GM12864 (cell line): ENCODE results near the gene FXYD6.

ENCODE experiments used
- DNase-seq: peaks from one replicate; pipeline ENCODE4 v3.0.0-alpha.2; 2011; ENCODE audit warnings: low read depth
- H3K4me3 ChIP-seq: 2 replicates; pipeline ENCODE4 v1.5.1; 2011; ENCODE audit warnings: mild to moderate bottlenecking, low read depth, low read length, control low read depth
- TF ChIP-seq, protein P1 (sequence below): IDR thresholded peaks from 2 replicates; pipeline ENCODE4 v1.5.1; 2011; ENCODE audit warnings: low read depth, mild to moderate bottlenecking, moderate library complexity, low read length, control low read depth, inconsistent platforms; ENCODE audit errors: missing control alignments

Gene FXYD6

DNA sequence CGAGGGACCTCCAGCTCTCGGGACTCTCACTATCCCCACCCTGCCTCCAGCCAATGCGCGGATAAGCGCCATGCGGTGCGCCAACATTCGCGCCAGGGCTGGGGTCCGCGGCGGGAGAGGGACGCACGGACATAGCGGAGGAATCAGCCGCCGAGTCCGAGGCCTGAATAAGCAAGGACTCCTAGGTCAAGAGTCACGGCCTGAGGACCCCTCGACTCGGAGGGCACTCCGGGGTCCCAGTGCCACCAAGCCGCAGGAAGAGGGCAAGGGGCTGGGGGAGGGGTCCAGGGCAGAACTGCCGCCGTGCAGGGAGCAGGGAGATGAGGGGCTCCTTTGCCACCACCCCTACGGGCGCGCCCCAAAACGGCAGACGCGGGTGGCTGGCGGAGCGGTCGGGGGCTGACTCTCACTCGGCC lies 80.0 kb downstream of the FXYD6 start:
- DNase-seq, result no peak
- no peak overlapping the region for H3K4me3 ChIP-seq

DNA sequence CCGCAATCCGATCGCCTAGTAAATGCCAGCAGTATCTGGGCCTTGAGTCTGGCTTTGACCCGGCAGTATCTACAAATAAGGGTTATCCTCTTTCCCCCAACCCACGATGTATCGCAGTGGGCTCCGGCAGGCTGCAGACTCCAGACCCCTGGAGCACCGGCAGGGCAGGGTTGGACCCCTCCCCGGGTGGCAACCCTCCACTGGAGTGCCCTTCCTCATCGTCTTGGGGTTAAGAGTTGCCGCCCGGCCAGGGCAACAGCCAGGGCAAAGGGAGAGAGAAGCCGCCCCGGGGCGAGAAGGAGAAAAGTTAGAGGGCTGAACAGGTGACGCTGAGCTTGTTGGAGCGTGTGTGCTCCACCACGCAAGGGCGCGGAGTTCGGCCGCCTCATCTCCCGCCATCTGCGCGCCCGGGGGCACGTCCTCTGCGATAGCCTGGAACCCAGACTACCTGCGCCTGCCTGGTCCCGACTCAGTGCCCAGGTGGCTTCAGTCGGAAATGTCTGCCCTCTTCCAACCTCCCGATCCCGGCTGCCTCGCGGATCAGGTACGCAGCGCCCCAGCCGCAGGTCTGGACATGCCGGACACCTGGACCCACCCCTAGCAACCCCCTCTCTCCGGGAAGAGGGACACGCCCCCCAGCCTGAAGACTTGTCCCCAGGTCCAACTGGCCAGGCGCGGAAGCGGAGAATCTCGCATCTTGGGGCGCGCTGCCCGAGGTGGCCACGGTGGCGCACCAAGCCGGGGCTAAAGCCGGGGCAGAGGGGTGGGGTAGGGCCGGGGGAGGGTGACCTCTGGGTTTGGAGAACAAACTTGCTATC lies 80.6 kb downstream of the FXYD6 start:
- TF ChIP-seq, protein P1, sequence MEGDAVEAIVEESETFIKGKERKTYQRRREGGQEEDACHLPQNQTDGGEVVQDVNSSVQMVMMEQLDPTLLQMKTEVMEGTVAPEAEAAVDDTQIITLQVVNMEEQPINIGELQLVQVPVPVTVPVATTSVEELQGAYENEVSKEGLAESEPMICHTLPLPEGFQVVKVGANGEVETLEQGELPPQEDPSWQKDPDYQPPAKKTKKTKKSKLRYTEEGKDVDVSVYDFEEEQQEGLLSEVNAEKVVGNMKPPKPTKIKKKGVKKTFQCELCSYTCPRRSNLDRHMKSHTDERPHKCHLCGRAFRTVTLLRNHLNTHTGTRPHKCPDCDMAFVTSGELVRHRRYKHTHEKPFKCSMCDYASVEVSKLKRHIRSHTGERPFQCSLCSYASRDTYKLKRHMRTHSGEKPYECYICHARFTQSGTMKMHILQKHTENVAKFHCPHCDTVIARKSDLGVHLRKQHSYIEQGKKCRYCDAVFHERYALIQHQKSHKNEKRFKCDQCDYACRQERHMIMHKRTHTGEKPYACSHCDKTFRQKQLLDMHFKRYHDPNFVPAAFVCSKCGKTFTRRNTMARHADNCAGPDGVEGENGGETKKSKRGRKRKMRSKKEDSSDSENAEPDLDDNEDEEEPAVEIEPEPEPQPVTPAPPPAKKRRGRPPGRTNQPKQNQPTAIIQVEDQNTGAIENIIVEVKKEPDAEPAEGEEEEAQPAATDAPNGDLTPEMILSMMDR, result no peak
- H3K4me3 ChIP-seq, result no peak overlapping the region
- DNase-seq, result no peak

More for the DNA sequence above, 80.0 kb downstream of the FXYD6 start:
- TF ChIP-seq, protein P1, result no peak

DNA sequence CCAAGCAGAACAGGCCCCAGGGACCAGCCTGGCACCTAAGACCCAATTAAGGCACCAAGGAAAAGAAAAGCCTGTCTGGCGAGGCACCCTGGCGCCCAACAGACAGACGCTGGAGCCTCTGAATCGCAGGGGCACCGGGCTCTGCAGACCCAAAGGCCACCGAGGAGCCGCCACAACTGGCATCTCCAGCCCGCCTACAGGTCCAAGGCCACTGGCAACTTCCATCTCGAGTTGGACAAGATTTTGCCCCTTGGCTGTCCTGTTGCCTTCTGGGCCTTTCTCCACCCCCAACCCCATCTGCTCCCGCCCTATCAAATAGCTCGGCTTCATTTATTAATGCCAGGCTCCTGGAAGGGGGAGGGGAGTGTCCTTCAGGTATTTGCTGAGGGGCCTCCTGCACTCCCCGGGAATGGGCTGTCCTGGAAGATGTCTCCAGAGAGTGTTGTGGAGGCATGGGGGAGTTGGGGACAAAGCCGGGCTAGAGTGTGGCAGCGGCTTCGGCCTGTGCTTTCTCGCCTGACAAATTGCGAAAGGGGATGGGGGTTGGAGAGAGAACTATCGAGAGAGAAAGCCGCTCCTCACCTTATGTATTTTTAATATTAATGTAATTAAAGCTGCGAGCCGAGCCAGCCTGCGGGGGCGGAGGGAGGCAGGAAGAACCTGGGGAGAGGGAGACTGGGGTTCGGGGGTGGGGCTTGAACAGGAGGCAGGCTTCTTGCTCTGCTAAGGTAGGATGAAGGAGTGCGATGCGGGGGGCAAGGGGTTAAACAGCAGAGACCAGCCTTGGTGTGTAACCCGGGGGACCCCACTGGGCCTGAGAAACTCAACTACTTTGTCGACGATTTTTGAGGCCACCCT lies 81.5 kb downstream of the FXYD6 start:
- DNase-seq, result no peak
- TF ChIP-seq, protein P1, result no peak
- H3K4me3 ChIP-seq, result no peak overlapping the region

DNA sequence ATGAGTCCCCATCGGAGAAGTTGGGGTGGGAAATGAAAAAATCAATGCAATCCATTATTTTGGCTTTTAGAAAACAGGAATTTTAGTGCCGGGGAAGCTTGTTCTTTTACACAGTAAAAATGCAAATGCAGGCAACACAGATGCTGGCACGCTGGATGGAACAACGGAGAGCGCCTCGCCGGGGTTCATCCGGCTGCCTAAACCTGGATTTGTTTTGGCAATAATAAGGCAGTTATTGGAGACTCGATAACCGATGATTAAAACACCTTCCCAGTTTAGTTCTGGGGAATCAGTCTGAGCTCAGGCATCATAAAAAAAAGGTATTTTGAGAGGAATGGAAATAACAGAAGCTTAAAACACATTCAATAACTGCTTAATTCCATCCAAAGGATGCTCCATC lies 82.3 kb downstream of the FXYD6 start:
- no peak for DNase-seq
- H3K4me3 ChIP-seq, result no peak overlapping the region
- TF ChIP-seq, protein P1, result no peak

DNA sequence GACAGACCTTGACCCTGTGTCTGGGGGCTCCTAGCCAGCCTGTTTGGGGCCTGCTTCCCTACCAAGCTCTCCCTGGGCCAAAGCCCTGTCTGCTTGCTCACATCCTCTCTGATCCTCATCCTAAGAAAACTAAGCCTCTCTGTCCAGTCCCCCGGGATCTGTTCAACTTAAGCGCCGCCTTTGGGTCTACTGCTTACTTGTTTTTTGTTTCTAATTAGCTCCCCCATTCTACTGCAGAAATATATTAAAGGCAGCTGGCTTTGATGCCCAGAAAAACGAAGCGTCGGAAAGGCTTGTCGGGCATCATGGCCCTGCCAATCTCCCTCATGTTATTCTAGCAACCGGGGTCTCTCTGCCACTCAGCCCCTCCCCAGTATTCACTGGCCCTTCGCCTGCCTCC lies 82.9 kb downstream of the FXYD6 start:
- TF ChIP-seq, protein P1, result no peak
- H3K4me3 ChIP-seq, result no peak overlapping the region
- DNase-seq, result no peak

DNA sequence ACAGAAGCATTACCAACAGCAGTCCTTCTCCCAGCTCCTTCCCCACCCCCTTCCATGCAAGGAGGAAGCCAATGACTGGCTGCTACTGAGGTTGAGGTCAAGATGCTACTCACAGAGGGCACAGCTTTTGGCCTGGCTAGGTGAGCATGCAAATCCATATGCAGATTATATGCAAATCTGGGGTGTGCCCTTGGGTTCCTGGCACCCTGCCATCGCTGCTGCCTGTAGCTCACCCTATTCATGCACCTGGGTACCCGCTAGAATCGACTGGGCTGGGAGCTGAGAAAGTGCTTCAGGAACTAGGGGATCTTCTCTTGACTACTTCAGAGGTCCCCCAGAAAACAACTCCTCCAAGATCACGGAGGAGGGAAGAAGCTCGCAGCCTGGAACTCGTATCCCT lies 83.5 kb downstream of the FXYD6 start:
- TF ChIP-seq, protein P1, result no peak
- H3K4me3 ChIP-seq, result no peak overlapping the region
- DNase-seq, result no peak
